Measurements from ENCODE around the gene CUL4A.

- TF ChIP-seq ZBTB21 (tag by site-specific recombination; IDR thresholded peaks at IDR 0.05), result no peak
- TF ChIP-seq PATZ1 (tag by site-specific recombination; IDR thresholded peaks at IDR 0.05), result no peak
- no peak for TF ChIP-seq ZNF354C (tag by site-specific recombination; IDR thresholded peaks at IDR 0.05; ENCODE audit: borderline replicate concordance, low read depth)
- no peak for TF ChIP-seq ZNF311 (tag by site-specific recombination; IDR thresholded peaks at IDR 0.05; ENCODE audit: borderline replicate concordance)
- no peak for TF ChIP-seq ZNF292 (tag by site-specific recombination; IDR thresholded peaks at IDR 0.05; ENCODE audit: borderline replicate concordance, low read depth)
- TF ChIP-seq CTCF (tag by site-specific recombination; IDR thresholded peaks at IDR 0.05), result no peak
- no peak for TF ChIP-seq ZBTB8A (tag by site-specific recombination; IDR thresholded peaks at IDR 0.05)
- TF ChIP-seq ZNF555 (tag by site-specific recombination; conservative IDR thresholded peaks at IDR 0.05), result no peak
- TF ChIP-seq ZNF23 (tag by site-specific recombination; IDR thresholded peaks at IDR 0.05; ENCODE audit: borderline replicate concordance), result no peak
Observed at GRCh38 chr13:113298043-113298945, 88.9 kb downstream of the CUL4A start.
